Endothelial cell (in vitro differentiated cells): Measurements from ENCODE around the gene NUMBL. TPM values are rescaled to one million over a fixed set of nuclear protein-coding genes. Genes with fewer than 3 reads are reported as not detected.

Experiments
- DNase-seq: peaks from one replicate; pipeline ENCODE4 v3.0.0; 2021; ENCODE audit warnings: low spot score
- H3K27ac Mint-ChIP-seq: one replicate; pipeline ENCODE4 v1.8.0; 2021; ENCODE audit warnings: mixed read lengths, inconsistent platforms; ENCODE audit not compliant: unreplicated experiment
- H3K27me3 Mint-ChIP-seq: one replicate; pipeline ENCODE4 v1.8.0; 2021; ENCODE audit warnings: mild to moderate bottlenecking, moderate library complexity, mixed read lengths, inconsistent platforms; ENCODE audit not compliant: unreplicated experiment
- H3K36me3 Mint-ChIP-seq: one replicate; pipeline ENCODE4 v1.8.0; 2021; ENCODE audit warnings: mild to moderate bottlenecking, low read depth, mixed read lengths, inconsistent platforms; ENCODE audit not compliant: unreplicated experiment
- H3K4me1 Mint-ChIP-seq: one replicate; pipeline ENCODE4 v1.8.0; 2021; ENCODE audit warnings: mild to moderate bottlenecking, mixed read lengths, inconsistent platforms; ENCODE audit not compliant: unreplicated experiment
- H3K4me3 Mint-ChIP-seq: one replicate; pipeline ENCODE4 v1.8.0; 2021; ENCODE audit warnings: mild to moderate bottlenecking, mixed read lengths, inconsistent platforms; ENCODE audit not compliant: unreplicated experiment
- H3K9me3 Mint-ChIP-seq: one replicate; pipeline ENCODE4 v1.8.0; 2021; ENCODE audit warnings: mixed read lengths, inconsistent platforms; ENCODE audit not compliant: unreplicated experiment
- total RNA-seq: library from RNA; stranded (reverse); fragmentation: NEBNext Ultra II Directional; extraction: Animal tissue kit (Norgen Biotek cat#: 25700); gene quantifications from one replicate; pipeline ENCODE4 v1.2.1, GENCODE V29; 2021; ENCODE audit not compliant: unreplicated experiment
- TF ChIP-seq, protein P1 (sequence below): fragments of 200-600 bp; sonication (generic); IDR thresholded peaks from one replicate; pipeline ENCODE4 v1.5.0; 2021; ENCODE audit warnings: antibody characterized with exemption; ENCODE audit not compliant: unreplicated experiment

Gene NUMBL
- total RNA-seq, 1 donor from 2014 or later: 10.0 TPM

DNA sequence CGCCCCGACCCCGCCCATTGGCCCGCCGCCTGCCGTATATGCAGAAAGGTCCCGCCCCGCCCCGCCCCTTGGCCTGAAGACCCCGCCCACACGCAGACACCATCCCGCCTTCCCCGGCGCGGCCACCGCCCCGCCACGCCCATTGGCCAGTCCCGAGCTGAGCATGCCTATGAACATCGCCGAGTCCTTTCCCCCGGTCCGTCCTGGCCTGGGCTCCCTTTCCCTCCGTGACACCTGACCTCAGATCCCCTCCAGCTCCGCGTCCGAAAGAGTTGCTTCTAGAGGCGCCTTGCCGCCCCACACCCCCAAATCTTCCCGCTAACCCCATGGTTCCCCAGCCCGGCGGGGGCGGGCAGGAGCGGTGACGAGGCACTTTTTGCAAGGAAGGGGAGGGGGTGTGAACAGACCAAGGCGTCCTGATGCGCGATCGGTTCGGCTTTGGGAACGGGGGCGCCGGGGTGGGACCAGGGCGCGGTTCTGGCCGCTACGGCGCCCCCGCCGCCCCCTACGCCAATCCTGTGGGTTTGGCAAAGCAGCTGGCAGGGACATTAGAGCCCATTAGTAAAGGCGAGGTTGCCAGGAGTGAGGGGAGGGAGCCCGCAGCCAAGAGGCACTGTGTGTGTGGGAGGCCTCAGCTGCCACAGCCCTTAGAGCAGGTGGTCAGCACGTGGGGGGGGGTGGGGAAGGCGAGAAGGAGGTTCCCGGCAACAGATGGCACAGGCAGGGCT, 406 bp upstream of the NUMBL start:
- Mint-ChIP-seq H3K4me1 (no peaks in the 10 kb centered on the region), H3K4me3 (peak overlapping the region; percentile 93), H3K36me3 (peaks cover 4% of the 10 kb centered on the region), H3K27ac (peak overlapping the region; percentile 74), H3K9me3 (no peaks in the 10 kb centered on the region), H3K27me3 (peaks cover 12% of the 10 kb centered on the region)
- peak; percentile 88 for DNase-seq
- TF ChIP-seq, protein P1, sequence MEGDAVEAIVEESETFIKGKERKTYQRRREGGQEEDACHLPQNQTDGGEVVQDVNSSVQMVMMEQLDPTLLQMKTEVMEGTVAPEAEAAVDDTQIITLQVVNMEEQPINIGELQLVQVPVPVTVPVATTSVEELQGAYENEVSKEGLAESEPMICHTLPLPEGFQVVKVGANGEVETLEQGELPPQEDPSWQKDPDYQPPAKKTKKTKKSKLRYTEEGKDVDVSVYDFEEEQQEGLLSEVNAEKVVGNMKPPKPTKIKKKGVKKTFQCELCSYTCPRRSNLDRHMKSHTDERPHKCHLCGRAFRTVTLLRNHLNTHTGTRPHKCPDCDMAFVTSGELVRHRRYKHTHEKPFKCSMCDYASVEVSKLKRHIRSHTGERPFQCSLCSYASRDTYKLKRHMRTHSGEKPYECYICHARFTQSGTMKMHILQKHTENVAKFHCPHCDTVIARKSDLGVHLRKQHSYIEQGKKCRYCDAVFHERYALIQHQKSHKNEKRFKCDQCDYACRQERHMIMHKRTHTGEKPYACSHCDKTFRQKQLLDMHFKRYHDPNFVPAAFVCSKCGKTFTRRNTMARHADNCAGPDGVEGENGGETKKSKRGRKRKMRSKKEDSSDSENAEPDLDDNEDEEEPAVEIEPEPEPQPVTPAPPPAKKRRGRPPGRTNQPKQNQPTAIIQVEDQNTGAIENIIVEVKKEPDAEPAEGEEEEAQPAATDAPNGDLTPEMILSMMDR: no peak

DNA sequence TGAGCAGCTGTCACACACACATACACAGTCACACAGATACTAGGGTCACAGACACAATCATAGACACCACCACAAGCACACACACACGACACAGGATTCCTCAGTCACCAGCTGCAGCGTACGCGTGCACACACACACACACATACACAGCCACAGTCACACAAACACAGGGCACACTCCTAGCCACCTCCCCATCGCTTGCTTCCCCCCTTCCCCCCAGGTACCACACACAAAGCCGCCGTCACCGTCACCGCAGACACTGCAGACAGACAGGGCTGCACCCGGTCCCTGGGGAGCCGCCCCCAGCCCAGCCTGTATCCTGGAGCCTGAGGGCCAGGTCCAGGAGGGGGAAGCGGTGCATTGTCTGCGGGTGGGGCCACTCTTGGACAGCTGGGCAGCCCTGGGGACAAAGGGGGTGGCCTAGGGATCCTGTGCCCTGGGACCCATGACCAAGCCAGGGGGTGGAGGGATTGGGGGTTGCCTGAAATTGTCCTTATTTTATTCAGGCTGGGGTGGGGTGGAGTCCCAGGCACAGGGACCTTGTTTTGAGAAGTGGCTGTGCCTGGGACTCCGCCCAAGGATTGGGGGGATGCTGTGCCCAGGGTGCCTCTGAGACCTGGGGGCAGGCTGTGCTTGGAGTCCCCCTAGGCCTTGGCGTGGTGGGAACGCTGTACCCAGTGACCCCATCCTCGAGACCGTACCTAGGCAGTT, 957 bp downstream of the NUMBL start:
- Mint-ChIP-seq H3K9me3 (no peaks in the 10 kb centered on the region), H3K27me3 (peaks cover 13% of the 10 kb centered on the region), H3K4me3 (no peak overlapping the region), H3K4me1 (no peaks in the 10 kb centered on the region), H3K27ac (no peak overlapping the region), H3K36me3 (peaks cover 14% of the 10 kb centered on the region)
- TF ChIP-seq, protein P1: no peak
- DNase-seq: no peak

DNA sequence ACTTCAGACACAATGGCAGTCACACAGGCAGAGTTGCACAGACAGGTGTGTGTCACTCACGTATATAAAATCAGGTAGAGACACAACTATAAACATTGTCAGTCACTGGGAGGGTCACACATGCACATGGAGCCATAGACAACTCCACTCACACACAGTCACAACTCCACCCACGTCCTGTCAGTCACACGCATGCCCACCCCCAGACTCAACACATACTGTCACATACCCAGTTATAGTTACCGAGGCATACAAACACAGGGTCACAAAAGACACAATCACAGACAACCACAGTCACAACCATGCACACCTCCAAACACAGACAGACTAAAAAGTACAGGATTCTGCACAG, 1.5 kb downstream of the NUMBL start:
- H3K27me3 Mint-ChIP-seq: peaks cover 11% of the 10 kb centered on the region
- DNase-seq: no peak
- no peak overlapping the region for H3K27ac Mint-ChIP-seq
- no peaks in the 10 kb centered on the region for H3K4me1 Mint-ChIP-seq
- no peaks in the 10 kb centered on the region for H3K9me3 Mint-ChIP-seq
- TF ChIP-seq, protein P1: no peak
- no peak overlapping the region for H3K4me3 Mint-ChIP-seq
- peaks cover 11% of the 10 kb centered on the region for H3K36me3 Mint-ChIP-seq

DNA sequence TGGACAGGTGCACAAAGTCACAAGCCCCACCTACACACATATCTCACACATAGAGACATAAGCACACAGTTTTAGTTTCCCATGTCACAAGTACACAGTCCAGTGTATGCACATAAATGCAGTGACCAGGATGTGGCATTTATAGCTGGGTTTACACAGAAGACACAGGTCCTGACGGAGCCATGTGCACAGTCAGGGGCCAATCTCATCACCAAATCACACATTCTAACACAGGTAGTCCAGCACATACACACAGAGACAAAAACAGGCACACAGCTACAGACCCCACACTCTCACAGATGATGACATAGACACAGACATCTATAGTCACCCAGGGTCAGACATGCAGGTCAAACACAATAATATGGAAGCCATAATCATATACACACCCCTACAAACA, 2.1 kb downstream of the NUMBL start:
- TF ChIP-seq, protein P1: no peak
- no peak overlapping the region for H3K27ac Mint-ChIP-seq

DNA sequence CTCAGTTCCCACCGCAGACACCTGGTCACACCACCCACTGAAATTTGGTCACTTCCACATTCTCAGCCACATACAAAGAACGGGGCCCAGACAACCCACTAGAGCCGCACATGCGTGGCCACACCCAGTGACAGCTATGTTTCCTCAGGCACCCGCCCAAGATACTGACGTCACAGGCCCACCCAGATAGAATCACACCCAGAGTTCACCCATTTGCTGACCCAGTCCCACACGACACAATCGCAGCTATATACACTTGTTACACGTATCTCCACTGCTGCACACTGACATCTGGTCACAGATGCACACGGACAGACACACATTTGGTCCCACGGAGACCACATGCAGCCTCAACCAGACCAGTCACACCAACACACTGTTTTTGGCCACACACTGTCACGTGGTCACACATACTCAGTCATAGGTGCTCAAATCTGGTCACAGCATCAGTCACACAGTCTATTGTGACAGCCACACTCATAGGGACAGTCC, 2.9 kb downstream of the NUMBL start:
- peaks cover 11% of the 10 kb centered on the region for H3K36me3 Mint-ChIP-seq
- no peak overlapping the region for H3K27ac Mint-ChIP-seq
- DNase-seq: no peak
- TF ChIP-seq, protein P1: no peak
- no peaks in the 10 kb centered on the region for H3K4me1 Mint-ChIP-seq
- H3K9me3 Mint-ChIP-seq: no peaks in the 10 kb centered on the region
- H3K27me3 Mint-ChIP-seq: peaks cover 12% of the 10 kb centered on the region
- H3K4me3 Mint-ChIP-seq: no peak overlapping the region

More for the DNA sequence above, 2.1 kb downstream of the NUMBL start:
- Mint-ChIP-seq H3K4me1 (no peaks in the 10 kb centered on the region), H3K27me3 (peaks cover 11% of the 10 kb centered on the region), H3K36me3 (peaks cover 11% of the 10 kb centered on the region), H3K4me3 (no peak overlapping the region), H3K9me3 (no peaks in the 10 kb centered on the region)
- no peak for DNase-seq
